Gastrocnemius medialis (tissue), 4 donors: ENCODE data around the gene SERPINE1. TPM values are rescaled to one million over a fixed set of nuclear protein-coding genes. Genes with fewer than 3 reads are reported as not detected.
A peak's percentile ranks its signal among the peaks of the same experiment; 100 is the strongest.

ENCODE experiments used
- ATAC-seq, 2 donors: fragments of 150-250 bp; one replicate each; pipeline ENCODE4 v1.9.1; 2016
- DNase-seq, 2 donors: peaks; one replicate each; pipeline ENCODE4 v3.0.0-alpha.2; 2019
- H3K27ac ChIP-seq, 4 donors: fragments of 200-600 bp; sonication (generic); 1 replicate in 1 of 4; 2 replicates in 3 of 4; pipeline ENCODE4 v1.5.1; 2016 to 2018; ENCODE audit warnings: mild to moderate bottlenecking in 2 of 4, moderate library complexity in 1 of 4
- H3K27me3 ChIP-seq, 3 donors: fragments of 200-600 bp; sonication (generic) in 2 of 3; 1 replicate in 1 of 3; 2 replicates in 2 of 3; pipeline versions ENCODE4 v1.5.1 to v1.6.0; 2016 to 2019; ENCODE audit warnings: mild to moderate bottlenecking in 1 of 3, moderate library complexity in 1 of 3
- H3K36me3 ChIP-seq, 2 donors: fragments of 200-600 bp; sonication (generic) in 1 of 2; one replicate each; pipeline ENCODE4 v1.5.1; 2017 to 2018
- H3K4me1 ChIP-seq, 2 donors: fragments of 200-600 bp; sonication (generic) in 1 of 2; one replicate each; pipeline ENCODE4 v1.5.1; 2016 to 2017; ENCODE audit warnings: mild to moderate bottlenecking in 2 of 2
- H3K4me3 ChIP-seq, 4 donors: fragments of 200-600 bp; sonication (generic) in 3 of 4; 1 replicate in 1 of 4; 2 replicates in 3 of 4; pipeline ENCODE4 v1.5.1; 2016 to 2019; ENCODE audit warnings: mild to moderate bottlenecking in 2 of 4
- H3K9me3 ChIP-seq, 3 donors: fragments of 200-600 bp; sonication (generic) in 2 of 3; 1 replicate in 1 of 3; 2 replicates in 2 of 3; pipeline ENCODE4 v1.5.1; 2016 to 2019
- CTCF ChIP-seq, 5 experiments: fragments of 450-650 bp in 3 of 5; fragments of 200-600 bp in 2 of 5; sonication (generic) in 2 of 5; IDR thresholded peaks in 4 of 5; conservative IDR thresholded peaks in 1 of 5; 1 replicate in 4 of 5; 2 replicates in 1 of 5; pipeline ENCODE4 v1.5.1; 2016 to 2019; ENCODE audit warnings: antibody characterized with exemption in 5 of 5, mild to moderate bottlenecking in 3 of 5, moderate library complexity in 3 of 5
- POLR2A ChIP-seq, 2 donors: fragments of 450-650 bp; IDR thresholded peaks; one replicate each; pipeline ENCODE4 v1.6.1; 2017; ENCODE audit warnings: antibody characterized with exemption in 2 of 2, mild to moderate bottlenecking in 2 of 2, moderate library complexity in 2 of 2
- in situ Hi-C, 4 donors: fragments of 200-750 bp; cut with MboI; loops; one replicate each; pipeline versions ENCODE4 v1.15.0 to v1.8.0; 2017; ENCODE audit warnings: low sequenced_read_pairs in 4 of 4
- intact Hi-C: fragments of 100-400 bp; cut with DNase I; formaldehyde crosslinking; loops from one replicate; pipeline ENCODE4 v1.15.1; 2023; ENCODE audit warnings: low total_unique reads
- total RNA-seq, 4 donors: library from RNA; depleted of rRNA; stranded (reverse); fragments of >200 nt; gene quantifications; one replicate each; pipeline versions ENCODE4 v1.1.0 to v1.2.3, GENCODE V29; 2016

Gene SERPINE1
- total RNA-seq, 4 donors from 2014 or later = 5.9 to 21.7 (median 12.3) TPM

DNA sequence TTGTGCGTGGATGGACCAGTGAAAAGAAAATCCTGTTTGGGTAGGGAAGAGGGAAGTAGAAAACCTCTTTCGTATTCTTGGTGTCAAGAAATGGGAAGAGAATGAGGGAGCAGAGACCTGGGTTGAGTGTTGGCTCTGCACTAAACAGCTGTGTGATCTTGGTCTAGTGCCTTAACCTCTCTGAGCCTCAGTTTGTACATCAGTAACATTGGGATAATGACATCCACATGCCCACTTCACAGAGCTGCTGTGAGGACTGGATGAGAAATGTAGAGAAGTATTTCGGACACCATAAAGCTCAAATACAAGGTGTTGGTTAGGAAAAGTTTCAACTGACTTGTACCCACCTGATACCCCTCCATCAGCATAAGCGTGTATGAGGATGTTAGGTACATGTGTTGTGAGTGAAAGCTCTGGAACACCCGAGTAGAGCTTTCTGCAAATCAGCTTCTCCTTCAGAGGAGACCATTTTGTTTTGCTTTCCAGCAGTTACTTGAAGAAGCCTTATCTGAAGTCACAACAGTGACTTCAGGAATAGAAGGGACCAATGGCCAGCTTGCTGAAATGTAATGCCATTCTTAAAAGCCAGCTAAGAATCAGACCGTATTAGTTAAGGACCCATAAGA is 30.5 kb upstream of the SERPINE1 start:
- intact Hi-C loops (no loop called here), in situ Hi-C loops (no loop called here)
- Histone ChIP-seq H3K4me3 (no peak overlapping the region), H3K27ac (no peak overlapping the region), H3K4me1 (peaks cover 18 to 19% of the 10 kb centered on the region in 2 donors), H3K36me3 (no peaks in the 10 kb centered on the region), H3K9me3 (no peaks in the 10 kb centered on the region), H3K27me3 (peaks cover 0 to under 1% (median 0%) of the 10 kb centered on the region in 3 donors)
- TF ChIP-seq POLR2A (IDR thresholded peaks at IDR 0.05) (no peak), CTCF (IDR thresholded peaks at IDR 0.05 in 4 of 5, conservative IDR thresholded peaks at IDR 0.05 in 1 of 5) (no peak)
- DNase-seq (no peak), ATAC-seq (no peak)

DNA sequence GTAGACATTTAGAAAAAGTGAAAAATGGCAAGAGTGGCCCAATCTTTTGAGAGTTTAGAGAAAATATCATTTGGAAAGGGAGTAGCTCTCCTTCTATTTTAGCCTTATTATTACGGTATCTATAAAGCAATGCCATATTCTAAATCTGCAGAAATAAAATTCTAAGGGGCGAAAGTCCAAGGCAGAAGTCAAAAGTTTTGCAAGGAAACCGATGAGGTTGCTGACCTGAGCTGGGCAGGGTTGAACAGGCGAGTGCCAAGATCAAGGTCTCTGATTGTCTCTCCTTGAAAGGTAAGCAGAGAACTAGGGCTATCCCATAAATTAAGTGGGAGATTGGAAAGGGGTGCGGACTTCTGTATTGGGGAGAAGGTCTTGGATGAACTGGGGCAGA is 30.0 kb upstream of the SERPINE1 start:
- Histone ChIP-seq H3K4me1 (peaks cover 18 to 19% of the 10 kb centered on the region in 2 donors), H3K27ac (no peak overlapping the region), H3K9me3 (no peaks in the 10 kb centered on the region), H3K4me3 (no peak overlapping the region), H3K27me3 (peaks cover 0 to 2% (median 0%) of the 10 kb centered on the region in 3 donors), H3K36me3 (no peaks in the 10 kb centered on the region)
- DNase-seq = no peak
- intact Hi-C loops = no loop called here
- no peak for TF ChIP-seq POLR2A (IDR thresholded peaks at IDR 0.05)
- TF ChIP-seq CTCF (IDR thresholded peaks at IDR 0.05 in 4 of 5, conservative IDR thresholded peaks at IDR 0.05 in 1 of 5) = no peak
- in situ Hi-C loops = no loop called here
- no peak for ATAC-seq

DNA sequence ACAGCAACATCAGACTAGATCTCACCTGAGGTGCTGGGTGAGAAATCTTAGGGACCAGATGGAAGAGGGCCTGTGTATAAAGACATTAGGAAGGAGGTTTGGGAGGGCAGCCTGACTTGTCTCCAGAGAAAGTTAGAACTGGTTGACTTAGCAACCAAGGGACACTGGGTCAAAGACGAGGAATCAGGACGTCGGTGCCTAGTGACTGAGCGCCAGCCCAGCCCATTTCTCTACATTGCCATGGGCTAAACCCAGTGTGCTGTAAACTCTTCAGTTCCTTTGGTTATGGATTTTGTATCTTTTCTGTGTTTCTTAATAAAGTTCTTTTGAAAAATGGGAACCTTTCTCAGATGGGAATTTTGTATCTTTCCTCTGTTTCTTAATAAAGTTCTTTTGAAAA is 29.3 kb upstream of the SERPINE1 start:
- H3K27ac ChIP-seq = no peak overlapping the region
- no peaks in the 10 kb centered on the region for H3K9me3 ChIP-seq
- in situ Hi-C loops (no loop called here), intact Hi-C loops (no loop called here)
- H3K4me3 ChIP-seq = no peak overlapping the region
- ATAC-seq = no peak
- no peak for TF ChIP-seq POLR2A (IDR thresholded peaks at IDR 0.05)
- no peak for TF ChIP-seq CTCF (IDR thresholded peaks at IDR 0.05 in 4 of 5, conservative IDR thresholded peaks at IDR 0.05 in 1 of 5)
- H3K27me3 ChIP-seq = peaks cover 0 to 2% (median 0%) of the 10 kb centered on the region in 3 donors
- H3K4me1 ChIP-seq = peaks cover 18 to 19% of the 10 kb centered on the region in 2 donors
- H3K36me3 ChIP-seq = no peaks in the 10 kb centered on the region
- no peak for DNase-seq

- Histone ChIP-seq H3K36me3 (no peaks in the 10 kb centered on the region), H3K4me1 (peaks cover 15 to 18% of the 10 kb centered on the region in 2 donors), H3K9me3 (no peaks in the 10 kb centered on the region), H3K27ac (peak overlapping the region; percentile 64 to 82 (median 80)), H3K4me3 (peak overlapping the region in 1 of 4 donors; percentile 11), H3K27me3 (peaks cover 0 to 2% (median 0%) of the 10 kb centered on the region in 3 donors)
- in situ Hi-C loops = no loop called here
- intact Hi-C loops = no loop called here
- DNase-seq (peak; percentile 88 to 96), ATAC-seq (peak; percentile 96 to 97)
- TF ChIP-seq POLR2A (IDR thresholded peaks at IDR 0.05) = peak in 1 of 2 donors; percentile 15
- no peak for TF ChIP-seq CTCF (IDR thresholded peaks at IDR 0.05 in 4 of 5, conservative IDR thresholded peaks at IDR 0.05 in 1 of 5)
Measured at GRCh38 chr7:101099969-101100781, 26.7 kb upstream of the SERPINE1 start.
